ENCODE measurements around the gene ACAT2.
"Not testable (repeated sequence)": the region's sequence is repeated elsewhere in the genome, so short reads cannot be mapped to it uniquely, and the experiment has no call there.

ACAT2 gene

DNA sequence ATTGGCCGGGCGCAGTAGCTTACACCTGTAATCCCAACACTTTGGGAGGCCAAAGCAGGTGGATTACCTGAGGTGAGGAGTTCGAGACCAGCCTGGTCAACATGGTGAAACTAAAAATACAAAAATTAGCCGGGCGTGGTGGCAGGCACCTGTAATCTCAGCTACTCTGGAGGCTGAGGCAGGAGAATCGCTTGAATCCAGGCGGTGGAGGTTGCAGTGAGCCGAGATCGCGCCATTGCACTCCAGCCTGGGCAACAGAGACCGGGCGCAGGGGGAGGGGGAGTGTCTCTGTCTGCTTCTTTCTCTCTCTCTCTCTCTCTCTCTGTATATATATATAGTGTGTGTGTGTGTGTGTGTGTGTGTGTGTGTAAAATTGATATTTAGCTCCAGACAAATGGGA lies 29.3 kb upstream of the ACAT2 start:
- not testable (repeated sequence) for DNase-seq

DNA sequence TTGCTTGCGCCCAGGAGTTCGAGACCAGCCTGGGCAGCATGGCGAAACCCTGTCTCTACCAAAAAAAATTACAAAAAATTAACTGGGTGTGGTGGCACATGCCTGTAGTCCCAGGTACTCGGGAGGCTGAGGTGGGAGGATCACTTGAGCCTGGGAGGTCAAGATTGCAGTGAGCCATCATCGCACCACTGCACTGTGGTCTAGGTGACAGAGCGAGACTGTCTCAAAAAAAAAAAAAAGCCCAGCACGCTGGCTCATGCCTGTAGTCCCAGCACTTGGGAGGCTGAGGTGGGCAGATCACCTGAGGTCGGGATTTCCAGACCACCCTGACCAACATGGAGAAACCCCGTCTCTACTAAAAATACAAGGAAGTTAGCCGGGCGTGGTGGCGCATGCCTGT lies 28.4 kb upstream of the ACAT2 start:
- not testable (repeated sequence) for DNase-seq

DNA sequence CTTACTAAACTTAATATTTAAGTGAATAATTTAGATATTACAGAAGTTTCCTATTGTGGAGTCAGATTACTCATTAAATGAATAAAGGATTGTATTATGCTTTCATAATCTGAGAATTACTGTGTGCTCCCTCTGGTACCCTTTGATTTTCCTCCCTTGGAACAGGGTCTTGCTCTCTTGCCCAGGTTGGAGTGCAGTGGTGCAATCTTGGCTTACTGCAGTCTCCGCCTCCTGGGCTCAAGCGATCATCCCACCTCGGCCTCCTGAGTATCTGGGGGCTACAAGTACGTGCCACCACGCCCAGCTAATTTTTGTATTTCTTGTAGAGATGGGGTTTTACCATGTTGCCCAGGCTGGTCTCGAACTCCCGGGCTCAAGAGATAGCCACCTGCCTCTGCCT lies 24.9 kb upstream of the ACAT2 start:
- DNase-seq, result no peak

DNA sequence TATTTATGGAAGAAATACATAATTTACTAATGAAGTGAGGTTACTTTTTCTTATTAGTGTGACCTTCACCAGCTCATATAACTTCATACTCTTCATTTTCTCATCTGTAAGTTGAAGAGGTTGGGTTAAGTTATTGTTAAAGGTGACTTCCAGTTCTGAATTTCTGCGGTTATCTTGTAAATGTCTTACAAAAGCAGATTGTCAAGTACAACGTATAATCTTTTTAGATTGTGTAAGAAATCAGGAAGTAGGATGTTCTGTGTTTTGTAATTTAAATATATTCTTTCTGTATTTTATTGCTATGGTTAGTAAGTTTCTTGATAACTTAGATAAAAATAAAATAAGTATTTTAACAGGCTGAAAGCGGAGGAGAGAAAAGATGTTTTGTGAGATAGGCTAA lies 22.5 kb upstream of the ACAT2 start:
- no peak for DNase-seq

DNA sequence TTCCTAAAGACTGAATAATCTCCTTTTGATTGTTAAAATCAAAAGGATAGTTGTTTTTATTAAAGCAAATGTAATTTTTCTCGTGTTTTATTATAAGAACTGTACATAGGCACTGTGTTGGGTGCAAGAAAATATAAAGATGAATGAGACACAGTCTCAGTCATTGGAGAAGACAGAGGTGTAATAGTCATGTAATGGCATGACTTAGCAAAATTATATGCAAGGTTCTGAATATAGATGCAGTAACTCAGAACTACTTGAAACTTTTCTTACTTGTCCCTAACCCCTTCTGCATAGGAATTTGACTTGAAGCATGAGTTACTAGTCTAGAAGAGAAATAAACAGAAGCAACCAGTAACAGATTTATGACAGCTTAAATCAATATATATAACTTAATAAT lies 19.7 kb upstream of the ACAT2 start:
- no peak for DNase-seq

DNA sequence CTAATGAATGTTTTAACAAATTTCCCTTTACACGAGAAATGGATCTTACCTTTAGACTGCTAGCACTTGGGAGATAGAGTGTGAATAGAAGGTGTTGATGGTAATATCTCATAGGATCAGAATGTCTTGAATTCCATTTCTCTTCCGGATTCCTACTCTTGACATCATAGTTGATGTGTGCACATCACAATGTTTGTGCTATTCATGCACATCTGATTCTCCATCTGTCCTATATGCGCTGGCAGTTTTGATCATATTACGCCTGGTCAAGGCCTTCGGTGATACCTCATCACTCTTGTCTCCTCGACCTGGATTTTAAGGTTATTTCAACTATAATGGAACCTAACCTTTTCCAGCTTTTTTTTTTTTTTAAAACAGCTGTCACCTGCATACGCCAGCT lies 16.8 kb upstream of the ACAT2 start:
- no peak for DNase-seq

DNA sequence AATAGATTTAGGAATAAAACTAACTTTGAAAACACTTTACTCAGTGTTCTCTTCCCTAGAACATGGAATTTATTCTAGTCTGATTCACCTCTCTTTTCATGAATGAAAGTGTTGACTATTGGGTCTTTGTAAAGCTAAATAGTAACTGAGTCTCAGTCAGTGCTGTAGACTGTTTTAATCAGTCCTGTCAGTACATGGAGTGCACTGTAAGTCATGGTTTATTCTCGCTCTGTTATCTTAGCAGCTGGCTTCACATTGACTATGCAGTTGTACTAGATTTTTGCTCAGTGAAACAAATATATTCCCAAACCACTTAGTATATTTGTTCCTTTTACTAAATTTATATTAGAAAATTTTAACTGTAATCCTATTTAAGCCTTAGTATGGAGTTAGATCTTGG lies 15.1 kb upstream of the ACAT2 start:
- no peak for DNase-seq

DNA sequence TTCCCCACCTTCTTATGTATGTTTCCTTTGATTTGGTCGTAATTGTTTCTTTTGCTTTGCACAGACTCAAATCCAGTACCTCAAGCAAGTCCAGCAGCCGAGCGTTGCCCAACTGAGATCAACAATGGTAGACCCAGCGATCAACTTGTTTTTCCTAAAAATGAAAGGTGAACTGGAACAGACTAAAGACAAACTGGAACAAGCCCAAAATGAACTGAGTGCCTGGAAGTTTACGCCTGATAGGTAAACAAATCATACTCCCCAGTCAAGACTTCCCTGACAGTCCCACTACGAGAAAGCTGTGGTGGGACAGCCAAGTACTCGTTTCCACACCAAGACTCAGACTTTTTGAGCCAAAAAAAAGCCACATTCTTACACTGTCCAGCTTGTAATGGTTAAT lies 13.7 kb upstream of the ACAT2 start:
- DNase-seq, result not testable (repeated sequence)

DNA sequence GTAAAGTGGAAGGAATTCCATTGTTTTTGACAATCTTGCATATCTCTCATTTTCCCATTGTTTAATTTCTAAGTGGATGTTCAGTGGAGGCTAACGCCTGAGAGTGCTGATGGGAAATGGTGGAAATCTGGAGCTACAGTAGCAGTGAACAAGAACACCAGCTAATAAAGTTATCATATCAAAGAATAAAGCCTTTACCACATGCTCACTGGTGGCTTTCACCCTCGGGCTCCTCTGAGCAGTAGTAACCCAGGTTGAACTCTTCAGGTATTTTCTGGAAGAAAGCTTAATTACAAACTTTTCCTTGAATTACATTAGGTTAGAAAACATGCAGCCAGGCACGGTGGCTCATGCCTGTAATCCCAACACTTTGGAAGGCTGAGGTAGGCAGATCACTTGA lies 10.4 kb upstream of the ACAT2 start:
- no peak for DNase-seq

DNA sequence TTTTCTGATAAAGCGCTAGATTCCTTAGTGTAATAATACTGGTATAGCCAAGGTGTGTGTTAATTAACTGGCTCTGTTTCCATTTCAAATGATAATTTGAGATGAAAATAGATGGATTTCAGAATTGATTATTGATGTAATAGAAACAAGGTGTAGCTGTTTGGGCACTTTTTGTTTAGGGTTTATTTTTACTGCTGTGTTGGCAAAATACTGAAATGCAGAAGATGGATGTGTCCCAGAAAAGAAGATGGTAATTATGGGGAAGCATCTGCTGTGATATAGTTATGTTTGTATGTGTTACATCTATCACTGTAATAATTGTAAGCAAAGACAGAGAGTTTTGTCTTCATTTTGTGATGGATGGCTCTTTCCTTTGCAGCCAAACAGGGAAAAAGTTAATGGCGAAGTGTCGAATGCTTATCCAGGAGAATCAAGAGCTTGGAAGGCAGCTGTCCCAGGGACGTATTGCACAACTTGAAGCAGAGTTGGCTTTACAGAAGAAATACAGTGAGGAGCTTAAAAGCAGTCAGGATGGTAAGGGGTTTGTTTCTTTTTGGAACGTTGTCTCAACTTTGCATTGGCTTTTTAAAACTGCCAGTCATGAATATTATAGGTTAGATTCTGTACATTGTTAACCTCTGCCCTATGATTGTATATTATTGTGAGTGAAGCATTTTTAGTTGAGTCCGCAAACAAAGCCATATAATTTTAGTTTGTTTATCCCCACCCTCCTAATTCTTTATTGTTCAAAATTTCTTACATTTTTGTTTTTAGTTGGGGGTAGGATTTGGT lies 8.6 kb upstream of the ACAT2 start:
- DNase-seq, result no peak

DNA sequence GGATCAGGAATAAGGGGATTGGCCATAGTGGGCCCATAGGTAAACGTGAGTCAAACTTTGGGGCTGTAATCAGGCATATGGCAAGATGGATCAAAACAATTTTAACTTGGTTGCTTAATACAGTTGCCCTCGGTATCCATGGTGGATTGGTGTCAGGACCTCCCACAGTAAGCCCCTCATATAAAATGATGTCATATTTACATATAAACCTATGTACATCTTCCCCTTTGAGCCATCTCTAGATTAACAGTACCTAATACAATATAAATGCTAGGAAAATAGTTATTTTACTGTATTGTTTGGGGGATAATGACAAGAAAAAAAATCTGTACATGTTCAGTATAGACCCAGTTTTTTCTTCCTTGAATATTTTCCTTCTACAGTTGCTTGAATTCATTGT lies 7.4 kb upstream of the ACAT2 start:
- DNase-seq, result no peak

DNA sequence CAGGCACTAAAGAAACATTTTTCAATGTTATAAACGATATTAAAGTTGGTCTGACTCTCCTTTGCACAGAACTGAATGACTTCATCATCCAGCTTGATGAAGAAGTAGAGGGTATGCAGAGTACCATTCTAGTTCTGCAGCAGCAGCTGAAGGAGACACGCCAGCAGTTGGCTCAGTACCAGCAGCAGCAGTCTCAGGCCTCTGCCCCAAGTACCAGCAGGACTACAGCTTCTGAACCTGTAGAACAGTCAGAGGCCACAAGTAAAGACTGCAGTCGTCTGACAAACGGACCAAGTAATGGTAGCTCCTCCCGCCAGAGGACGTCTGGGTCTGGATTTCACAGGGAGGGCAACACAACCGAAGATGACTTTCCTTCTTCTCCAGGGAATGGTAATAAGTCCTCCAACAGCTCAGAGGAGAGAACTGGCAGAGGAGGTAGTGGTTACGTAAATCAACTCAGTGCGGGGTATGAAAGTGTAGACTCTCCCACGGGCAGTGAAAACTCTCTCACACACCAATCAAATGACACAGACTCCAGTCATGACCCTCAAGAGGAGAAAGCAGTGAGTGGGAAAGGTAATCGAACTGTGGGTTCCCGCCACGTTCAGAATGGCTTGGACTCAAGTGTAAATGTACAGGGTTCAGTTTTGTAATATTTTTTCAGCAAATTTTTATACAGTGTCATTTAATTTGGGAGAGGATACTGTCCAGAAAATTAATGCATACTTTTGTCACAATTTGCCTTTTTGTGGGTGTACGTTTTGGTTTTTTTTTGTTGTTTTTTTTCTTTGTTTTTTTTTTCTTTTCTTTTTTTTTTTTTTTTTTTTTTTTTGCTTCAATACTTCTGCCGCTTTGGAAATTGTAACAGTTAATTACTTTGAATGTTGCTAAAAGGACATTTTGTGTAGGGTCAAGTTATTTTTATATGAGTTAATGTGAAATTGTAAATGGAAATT lies 6.6 kb upstream of the ACAT2 start:
- DNase-seq, result no peak

DNA sequence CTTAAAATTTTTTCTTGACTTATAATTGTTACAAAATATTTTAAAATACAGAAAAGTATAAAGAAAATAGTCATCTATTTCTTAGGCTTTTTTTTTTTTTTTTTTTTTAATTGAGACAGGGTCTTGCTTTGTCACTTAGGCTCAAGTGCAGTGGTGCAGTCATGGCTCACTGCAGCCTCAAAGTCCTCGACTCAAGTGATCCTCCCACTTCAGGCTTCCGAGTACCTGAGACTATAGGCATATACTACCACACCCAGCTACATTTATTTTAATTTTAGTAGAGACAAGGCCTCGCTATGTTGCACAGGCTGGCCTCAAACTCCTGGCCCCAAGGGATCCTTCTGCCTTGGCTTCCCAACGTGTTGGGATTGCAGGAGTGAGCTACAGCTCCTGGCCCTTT lies 5.3 kb upstream of the ACAT2 start:
- DNase-seq, result no peak

DNA sequence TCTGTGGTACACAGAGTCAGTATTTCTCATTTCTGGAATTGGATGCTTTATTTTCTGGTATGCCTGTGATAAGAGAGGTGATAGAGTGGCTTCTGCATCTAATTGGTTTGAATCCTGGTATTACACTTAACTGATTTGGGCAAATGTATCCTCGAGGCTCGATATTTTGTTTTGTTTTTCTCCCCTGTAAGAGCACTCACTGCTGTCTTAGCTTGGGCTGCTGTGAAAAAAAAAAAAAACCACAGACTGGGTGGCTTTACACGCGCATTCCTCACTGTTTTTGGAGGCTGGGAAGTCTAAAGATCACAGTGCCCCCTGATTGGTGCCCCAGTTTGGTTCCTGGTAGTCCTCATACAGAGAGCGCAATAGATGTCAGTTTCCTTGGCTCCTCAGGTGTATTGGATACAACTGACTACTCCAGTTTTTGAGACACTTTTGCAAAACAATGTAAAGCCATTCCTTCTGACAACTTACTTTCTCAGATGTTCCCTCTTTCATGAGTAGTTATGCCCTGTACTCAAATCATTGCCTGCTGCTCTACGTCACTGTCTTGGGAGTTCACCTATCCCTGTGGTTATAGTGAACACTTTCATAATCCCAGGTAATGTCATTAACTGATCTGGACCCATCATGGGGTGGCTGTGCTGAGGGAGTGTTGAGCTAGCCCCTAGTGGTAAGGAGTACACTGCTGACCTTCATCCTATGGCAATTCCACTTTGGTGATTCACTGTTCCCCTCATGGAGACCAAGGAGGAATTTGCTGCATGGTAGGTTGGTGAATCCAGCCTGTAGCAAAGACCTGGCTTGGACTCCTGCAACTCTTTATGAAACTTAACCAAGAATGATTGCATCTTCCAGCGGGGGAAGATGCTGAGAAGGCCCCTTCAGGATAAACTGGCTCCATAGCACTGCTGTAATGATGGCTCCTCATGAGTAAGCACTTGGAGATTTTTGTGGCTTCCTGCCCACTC lies 3.5 kb upstream of the ACAT2 start:
- no peak for DNase-seq

DNA sequence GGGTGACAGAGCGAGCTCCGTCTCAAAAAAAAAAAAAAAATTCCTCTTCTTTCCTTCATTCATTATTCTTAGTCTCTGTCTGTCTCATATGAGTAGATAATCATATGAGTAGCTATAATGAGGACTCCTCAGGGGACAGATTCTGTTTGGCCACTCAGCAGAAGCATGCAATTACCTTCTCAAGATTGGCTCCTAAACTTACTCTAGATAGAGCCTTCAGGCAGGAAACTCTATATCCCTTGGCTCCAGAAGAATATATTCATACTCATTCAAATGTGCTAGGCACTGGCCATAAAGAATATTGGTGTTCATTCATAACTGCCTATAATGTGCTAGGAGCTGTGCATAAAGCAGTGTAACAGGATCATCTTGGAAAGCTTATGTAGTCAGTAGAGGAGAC lies 2.2 kb upstream of the ACAT2 start:
- DNase-seq, result no peak

DNA sequence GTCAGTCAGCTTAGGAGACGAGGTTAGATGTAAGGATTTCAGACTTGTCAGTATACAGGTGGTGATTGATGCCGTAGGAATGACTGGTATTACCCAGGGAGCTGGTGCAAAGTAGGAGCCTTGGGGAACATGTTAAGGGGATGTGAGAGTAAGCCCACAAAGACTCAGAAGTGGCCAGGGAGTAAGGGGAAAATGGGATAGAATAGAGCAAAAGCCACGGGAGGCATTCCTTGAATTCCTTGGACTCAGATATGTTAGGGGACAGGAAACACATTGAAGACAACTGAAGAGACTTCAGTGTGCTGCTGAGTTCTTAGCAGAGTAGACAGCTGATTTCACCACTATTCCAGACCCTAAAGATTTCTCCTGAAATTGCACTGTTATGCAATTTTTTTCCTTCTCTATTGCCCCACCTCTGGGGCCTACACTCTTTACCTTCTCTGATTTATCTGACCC lies 1.2 kb upstream of the ACAT2 start:
- no peak for DNase-seq

DNA sequence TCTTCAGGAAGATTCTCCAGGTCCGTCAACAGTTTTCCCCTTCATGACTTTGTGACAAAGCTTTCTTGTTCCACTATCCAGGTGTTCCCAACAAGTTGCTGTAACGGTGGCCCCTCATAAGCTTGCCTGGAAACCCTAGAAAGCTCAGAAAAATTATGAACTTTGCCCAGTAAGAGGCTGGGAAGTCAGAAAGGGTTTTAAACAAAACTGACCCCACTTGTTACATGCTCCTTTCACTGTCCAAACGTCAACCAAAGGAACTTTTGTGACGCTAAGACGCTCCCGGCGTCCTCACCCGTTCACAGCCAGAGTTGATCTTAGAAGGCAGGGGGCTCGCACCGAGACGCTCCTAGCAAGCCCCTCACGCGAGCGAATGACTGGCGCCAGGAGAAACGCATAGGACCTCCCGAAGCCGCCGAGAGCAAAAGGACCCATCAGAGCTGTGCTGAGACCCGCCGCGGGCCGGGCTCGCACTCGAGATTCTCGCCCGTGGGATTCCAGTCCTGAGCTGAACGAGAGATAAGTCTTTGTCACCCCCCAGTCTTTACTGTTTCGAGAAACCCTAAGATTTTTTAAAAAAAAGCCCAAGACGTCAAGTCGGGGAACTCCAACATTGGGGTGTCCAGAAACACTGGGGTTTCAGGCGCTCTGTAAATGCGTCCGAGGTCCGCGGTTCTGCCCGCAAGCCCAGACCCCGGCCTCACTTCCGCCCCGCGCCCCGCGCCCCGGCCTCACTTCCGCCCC lies 544 bp upstream of the ACAT2 start:
- no peak for DNase-seq

DNA sequence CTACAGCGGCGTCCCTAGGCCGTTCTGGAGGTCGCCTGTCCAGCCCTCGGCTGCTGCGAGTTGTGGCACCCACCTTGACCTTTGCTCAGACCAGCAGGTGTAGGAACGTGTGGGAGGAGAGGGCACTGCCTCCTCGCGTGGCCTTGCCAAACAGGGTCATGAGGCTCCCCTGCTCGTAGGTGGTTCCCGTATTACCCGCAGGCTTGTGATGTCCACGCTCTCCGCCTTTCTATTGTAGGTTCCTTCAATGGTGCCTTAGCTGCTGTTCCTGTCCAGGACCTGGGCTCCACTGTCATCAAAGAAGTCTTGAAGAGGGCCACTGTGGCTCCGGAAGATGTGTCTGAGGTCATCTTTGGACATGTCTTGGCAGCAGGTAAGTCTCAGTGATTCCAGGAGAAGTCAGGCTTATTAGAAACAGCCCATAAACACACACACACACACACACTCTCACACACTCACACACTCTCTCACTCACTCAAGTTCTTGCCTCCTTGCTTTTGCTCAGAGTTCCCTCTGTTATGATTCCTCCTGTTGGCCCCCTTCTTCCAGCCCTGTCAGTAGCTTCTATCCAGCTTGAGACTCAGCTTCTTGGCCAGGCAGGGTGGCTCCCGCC lies 942 bp downstream of the ACAT2 start:
- DNase-seq, result peak; percentile 50

DNA sequence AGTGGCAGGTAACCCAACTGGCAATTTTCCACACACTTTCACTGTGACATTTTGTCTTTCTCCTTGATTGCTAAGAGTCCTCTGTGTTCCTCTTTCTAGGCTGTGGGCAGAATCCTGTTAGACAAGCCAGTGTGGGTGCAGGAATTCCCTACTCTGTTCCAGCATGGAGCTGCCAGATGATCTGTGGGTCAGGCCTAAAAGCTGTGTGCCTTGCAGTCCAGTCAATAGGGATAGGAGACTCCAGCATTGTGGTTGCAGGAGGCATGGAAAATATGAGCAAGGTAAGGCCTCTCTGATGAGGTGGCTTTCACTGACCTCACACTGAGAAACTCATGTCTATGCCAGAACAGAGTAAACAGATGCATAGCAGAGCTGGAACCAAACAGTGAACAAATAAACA lies 5.1 kb downstream of the ACAT2 start:
- DNase-seq, result no peak

DNA sequence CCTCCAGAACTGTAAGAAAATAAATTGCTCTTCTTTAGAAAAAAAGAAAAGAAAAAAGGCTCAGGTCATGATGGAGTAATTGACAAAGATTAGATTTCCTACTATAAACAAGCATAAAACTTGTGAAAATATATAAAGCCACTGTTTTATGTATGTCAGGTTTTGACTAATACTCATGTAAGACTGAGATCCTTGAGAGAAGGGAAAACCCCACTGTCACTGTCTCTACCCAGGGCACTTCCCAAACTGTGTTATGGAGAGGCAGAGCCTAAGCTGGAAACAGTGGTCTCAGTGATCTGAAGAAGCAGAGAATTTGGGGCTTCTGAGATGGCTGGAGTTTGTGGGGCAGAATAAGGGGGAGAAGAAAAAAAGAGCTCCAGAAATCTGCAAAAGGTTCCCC lies 7.6 kb downstream of the ACAT2 start:
- DNase-seq, result no peak

DNA sequence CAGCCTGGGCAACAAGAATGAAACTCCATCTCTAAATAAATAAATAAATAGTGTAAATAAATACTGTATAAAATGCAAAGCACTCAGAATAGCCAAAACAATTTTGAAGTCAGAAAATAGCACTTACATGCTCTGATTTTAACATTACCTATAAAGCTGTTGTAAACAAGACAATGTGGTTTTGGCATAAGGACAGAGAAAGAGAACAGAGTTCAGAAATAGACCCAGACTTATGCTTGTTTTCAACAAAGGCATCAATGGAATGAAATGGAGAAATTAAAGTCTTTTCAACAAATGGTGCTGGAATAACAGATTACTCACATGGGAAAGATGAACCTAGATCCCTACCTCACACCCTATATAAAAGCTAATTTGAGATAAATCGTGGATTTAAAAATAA lies 10.4 kb downstream of the ACAT2 start:
- DNase-seq, result no peak
